ENCODE data around the gene NSRP1.

- TF ChIP-seq EZH2 (IDR thresholded peaks at IDR 0.05; ENCODE audit: low read length) (no peak), CTCF (optimal IDR thresholded peaks at IDR 0.05 in 1 of 3, IDR thresholded peaks at IDR 0.05 in 1 of 3, conservative IDR thresholded peaks at IDR 0.05 in 1 of 3; ENCODE audit: extremely low read depth in 1 of 3, insufficient read depth in 2 of 3, low read length in 3 of 3) (no peak)
Measured at GRCh38 chr17:30082773-30083172, 33.8 kb upstream of the NSRP1 start.

Data from keratinocyte (primary cell).